Measurements from ENCODE around the gene BCAR3.

The BCAR3 gene

DNA sequence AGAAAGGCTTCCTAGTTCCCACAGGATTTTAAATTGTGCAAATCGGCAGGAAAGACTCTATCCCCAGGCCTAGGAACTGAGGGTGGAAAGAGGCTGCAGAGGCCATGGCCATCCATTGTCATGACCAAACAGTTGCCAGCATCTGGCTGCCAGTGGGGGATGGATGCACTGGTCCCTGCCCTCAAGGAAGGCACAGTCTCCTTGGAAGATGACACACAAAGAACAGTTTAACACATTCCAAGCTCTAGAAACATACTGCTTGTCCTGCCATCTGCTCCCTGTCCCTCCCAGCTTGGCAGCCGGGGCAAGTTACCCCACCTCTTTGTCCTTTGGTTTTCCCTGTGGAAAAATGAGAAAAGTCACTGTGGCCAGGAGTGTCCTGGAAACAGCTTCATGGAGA, 83.2 kb downstream of the BCAR3 start:
- H3K9me3 ChIP-seq (ENCODE audit: control insufficient read depth, low read length), result no peaks in the 10 kb centered on the region
- H3K27me3 ChIP-seq (ENCODE audit: control insufficient read depth, insufficient read depth, low read length), result no peaks in the 10 kb centered on the region
- H3K9ac ChIP-seq, result no peak overlapping the region
- H2AFZ ChIP-seq, result no peak overlapping the region
- H3K79me2 ChIP-seq, result no peaks in the 10 kb centered on the region
- H3K4me3 ChIP-seq (ENCODE audit: low read depth, low read length), result no peak overlapping the region
- peaks cover 3% of the 10 kb centered on the region for H3K4me1 ChIP-seq
- H3K36me3 ChIP-seq (ENCODE audit: control insufficient read depth, insufficient read depth, low read length), result no peaks in the 10 kb centered on the region
- no peak overlapping the region for H3K27ac ChIP-seq
- H3K4me2 ChIP-seq (ENCODE audit: low read length), result no peak overlapping the region
- TF ChIP-seq, protein P1, sequence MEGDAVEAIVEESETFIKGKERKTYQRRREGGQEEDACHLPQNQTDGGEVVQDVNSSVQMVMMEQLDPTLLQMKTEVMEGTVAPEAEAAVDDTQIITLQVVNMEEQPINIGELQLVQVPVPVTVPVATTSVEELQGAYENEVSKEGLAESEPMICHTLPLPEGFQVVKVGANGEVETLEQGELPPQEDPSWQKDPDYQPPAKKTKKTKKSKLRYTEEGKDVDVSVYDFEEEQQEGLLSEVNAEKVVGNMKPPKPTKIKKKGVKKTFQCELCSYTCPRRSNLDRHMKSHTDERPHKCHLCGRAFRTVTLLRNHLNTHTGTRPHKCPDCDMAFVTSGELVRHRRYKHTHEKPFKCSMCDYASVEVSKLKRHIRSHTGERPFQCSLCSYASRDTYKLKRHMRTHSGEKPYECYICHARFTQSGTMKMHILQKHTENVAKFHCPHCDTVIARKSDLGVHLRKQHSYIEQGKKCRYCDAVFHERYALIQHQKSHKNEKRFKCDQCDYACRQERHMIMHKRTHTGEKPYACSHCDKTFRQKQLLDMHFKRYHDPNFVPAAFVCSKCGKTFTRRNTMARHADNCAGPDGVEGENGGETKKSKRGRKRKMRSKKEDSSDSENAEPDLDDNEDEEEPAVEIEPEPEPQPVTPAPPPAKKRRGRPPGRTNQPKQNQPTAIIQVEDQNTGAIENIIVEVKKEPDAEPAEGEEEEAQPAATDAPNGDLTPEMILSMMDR (IDR thresholded peaks at IDR 0.05), result no peak

DNA sequence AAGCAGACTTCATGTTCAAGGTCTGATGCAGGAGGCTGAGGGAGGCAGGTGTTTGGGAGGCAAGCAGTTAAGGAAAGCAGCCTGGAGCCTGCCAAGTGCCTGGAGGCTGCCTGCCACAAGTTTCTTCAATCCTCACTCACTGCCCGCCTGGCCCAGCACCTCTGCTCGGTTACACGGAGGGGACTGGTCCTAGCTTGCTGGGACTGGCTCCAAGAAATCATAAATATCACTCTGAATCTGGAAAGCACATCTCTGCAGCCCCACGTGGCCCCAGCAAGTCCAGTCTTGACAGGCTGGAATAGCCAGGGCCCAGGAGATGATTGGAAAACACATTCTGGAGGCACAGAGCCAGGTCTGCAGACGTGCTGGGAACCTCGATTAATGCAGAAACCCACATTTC, 83.9 kb downstream of the BCAR3 start:
- Histone ChIP-seq H3K9ac (no peak overlapping the region), H3K27me3 (ENCODE audit: control insufficient read depth, insufficient read depth, low read length) (no peaks in the 10 kb centered on the region), H3K9me3 (ENCODE audit: control insufficient read depth, low read length) (no peaks in the 10 kb centered on the region), H3K36me3 (ENCODE audit: control insufficient read depth, insufficient read depth, low read length) (no peaks in the 10 kb centered on the region), H3K4me1 (peaks cover 3% of the 10 kb centered on the region), H2AFZ (no peak overlapping the region), H3K27ac (peak overlapping the region; percentile 2), H3K4me2 (ENCODE audit: low read length) (no peak overlapping the region), H3K4me3 (ENCODE audit: low read depth, low read length) (no peak overlapping the region), H3K79me2 (no peaks in the 10 kb centered on the region)
- TF ChIP-seq, protein P1 (IDR thresholded peaks at IDR 0.05), result no peak

DNA sequence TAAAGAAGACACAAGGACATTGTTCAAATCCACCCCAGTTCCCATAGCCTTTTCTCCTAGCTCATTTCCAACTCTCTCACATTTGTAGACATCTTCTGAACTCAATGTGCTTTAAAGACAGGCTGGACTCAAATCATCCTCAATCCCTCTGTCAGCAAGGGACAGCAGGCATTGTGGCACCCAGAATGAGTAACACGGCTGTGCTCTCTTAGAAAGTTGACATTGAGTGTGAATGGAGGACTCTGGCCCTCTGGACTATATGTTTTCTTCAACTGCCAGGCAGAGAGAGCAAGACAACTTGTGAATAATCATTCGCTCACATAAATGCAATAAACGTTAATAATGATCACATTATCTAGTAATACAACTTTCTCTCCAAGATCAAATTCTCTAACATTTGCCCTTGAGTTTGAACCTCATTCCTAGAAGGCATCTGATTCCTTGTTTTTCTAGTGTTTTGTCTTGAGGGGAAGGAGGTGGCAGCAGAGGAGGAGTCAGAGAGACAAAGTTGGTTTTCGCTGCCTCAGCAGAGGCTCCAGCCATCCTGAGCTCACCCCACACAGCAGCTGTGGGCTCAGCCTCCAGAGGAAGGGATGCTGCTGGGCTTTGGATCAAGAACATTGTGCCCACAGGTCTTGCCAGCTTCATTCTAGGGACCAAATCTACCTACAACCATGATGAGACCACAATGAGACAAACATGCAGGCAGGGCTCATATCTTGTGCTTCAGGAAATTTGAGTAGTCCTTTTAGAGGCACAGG, 85.1 kb downstream of the BCAR3 start:
- no peaks in the 10 kb centered on the region for H3K9me3 ChIP-seq (ENCODE audit: control insufficient read depth, low read length)
- H3K4me1 ChIP-seq, result peaks cover 3% of the 10 kb centered on the region
- no peak overlapping the region for H3K9ac ChIP-seq
- no peaks in the 10 kb centered on the region for H3K27me3 ChIP-seq (ENCODE audit: control insufficient read depth, insufficient read depth, low read length)
- no peak overlapping the region for H2AFZ ChIP-seq
- H3K36me3 ChIP-seq (ENCODE audit: control insufficient read depth, insufficient read depth, low read length), result no peaks in the 10 kb centered on the region
- H3K27ac ChIP-seq, result no peak overlapping the region
- H3K79me2 ChIP-seq, result no peaks in the 10 kb centered on the region
- H3K4me3 ChIP-seq (ENCODE audit: low read depth, low read length), result no peak overlapping the region
- TF ChIP-seq, protein P1 (IDR thresholded peaks at IDR 0.05), result no peak
- H3K4me2 ChIP-seq (ENCODE audit: low read length), result no peak overlapping the region

DNA sequence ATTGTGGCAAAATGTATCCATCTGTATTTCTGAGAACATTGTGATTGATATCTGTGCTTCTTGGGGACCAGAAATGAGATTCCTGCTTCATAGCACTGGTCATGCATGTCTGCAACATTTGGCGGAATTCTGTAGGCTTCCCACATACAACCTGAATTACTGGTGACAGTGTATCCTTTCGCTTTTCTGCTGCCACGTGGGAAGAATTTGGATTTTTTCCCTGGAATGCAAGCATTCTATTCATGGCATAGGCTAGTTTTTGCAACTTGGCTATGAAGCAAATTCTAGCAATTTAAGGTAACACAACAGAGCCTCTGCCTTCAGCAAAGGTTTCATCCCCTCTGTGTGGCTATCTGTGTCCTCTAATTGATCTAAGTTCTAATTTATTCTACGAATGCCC, 85.9 kb downstream of the BCAR3 start:
- Histone ChIP-seq H3K4me1 (peaks cover 3% of the 10 kb centered on the region), H2AFZ (no peak overlapping the region), H3K79me2 (no peaks in the 10 kb centered on the region), H3K4me3 (ENCODE audit: low read depth, low read length) (no peak overlapping the region), H3K9ac (no peak overlapping the region), H3K36me3 (ENCODE audit: control insufficient read depth, insufficient read depth, low read length) (no peaks in the 10 kb centered on the region), H3K4me2 (ENCODE audit: low read length) (no peak overlapping the region), H3K9me3 (ENCODE audit: control insufficient read depth, low read length) (no peaks in the 10 kb centered on the region), H3K27ac (no peak overlapping the region), H3K27me3 (ENCODE audit: control insufficient read depth, insufficient read depth, low read length) (no peaks in the 10 kb centered on the region)
- TF ChIP-seq, protein P1 (IDR thresholded peaks at IDR 0.05), result no peak

DNA sequence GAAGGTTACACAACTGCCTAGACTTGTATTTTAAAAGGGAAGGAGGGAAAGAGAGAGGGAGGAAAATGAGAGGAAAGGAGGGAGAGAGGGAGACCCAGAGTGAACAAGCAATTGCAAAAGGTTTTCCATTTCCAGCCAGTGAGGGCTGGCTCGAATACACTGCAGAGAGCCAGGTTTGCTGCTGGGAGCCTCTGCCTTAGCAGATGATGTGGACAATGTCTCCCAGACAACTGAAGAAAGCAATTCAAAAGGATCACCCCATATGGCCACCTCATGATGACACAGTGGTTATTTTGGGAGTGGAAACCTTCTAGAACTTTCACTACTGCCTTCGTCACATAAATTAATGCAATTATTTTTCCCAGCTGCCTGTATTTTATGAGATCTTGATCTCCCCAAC, 86.4 kb downstream of the BCAR3 start:
- H2AFZ ChIP-seq, result no peak overlapping the region
- no peak overlapping the region for H3K4me3 ChIP-seq (ENCODE audit: low read depth, low read length)
- H3K36me3 ChIP-seq (ENCODE audit: control insufficient read depth, insufficient read depth, low read length), result no peaks in the 10 kb centered on the region
- no peaks in the 10 kb centered on the region for H3K9me3 ChIP-seq (ENCODE audit: control insufficient read depth, low read length)
- peaks cover 3% of the 10 kb centered on the region for H3K4me1 ChIP-seq
- H3K79me2 ChIP-seq, result no peaks in the 10 kb centered on the region
- no peak overlapping the region for H3K4me2 ChIP-seq (ENCODE audit: low read length)
- H3K27me3 ChIP-seq (ENCODE audit: control insufficient read depth, insufficient read depth, low read length), result no peaks in the 10 kb centered on the region
- H3K9ac ChIP-seq, result no peak overlapping the region
- TF ChIP-seq, protein P1 (IDR thresholded peaks at IDR 0.05), result no peak
- H3K27ac ChIP-seq, result no peak overlapping the region
